Panc1 (cell line): ENCODE data around the gene YIF1A. TPM values are rescaled to one million over a fixed set of nuclear protein-coding genes. Genes with fewer than 3 reads are reported as not detected.
A peak's percentile ranks its signal among the peaks of the same experiment; 100 is the strongest.

Source experiments
- ATAC-seq: fragments of 200-7000 bp; cut with Tn5 transposase; 2 replicates; pipeline ENCODE4 v1.9.1; 2020; ENCODE audit warnings: mild to moderate bottlenecking, moderate library complexity
- BruUV-seq: library from RNA; stranded (reverse); fragments of 400-500 nt; replicated peaks from 2 replicates; lab custom pipeline; 2021; lab: Mats Ljungman, UMichigan
- CTCF ChIA-PET: fragments of 300-600 bp; sonication (Branson Sonifier 250); formaldehyde crosslinking; loops from one replicate; lab custom pipeline; 2022; ENCODE audit warnings: antibody characterized with exemption; lab: Charles Lee
- POLR2A ChIA-PET: fragments of 300-600 bp; sonication (Branson Sonifier 250); formaldehyde crosslinking; loops from one replicate; lab custom pipeline; 2022; ENCODE audit warnings: antibody characterized with exemption; lab: Charles Lee
- DNase-seq: peaks from one replicate; pipeline ENCODE4 v3.0.0-alpha.2; 2010; ENCODE audit warnings: low read depth, low spot score
- H3K27ac ChIP-seq: 2 replicates; pipeline ENCODE4 v1.5.1; 2011; ENCODE audit warnings: mild to moderate bottlenecking, low read length, inconsistent platforms
- H3K27me3 ChIP-seq: fragments of 200-500 bp; sonication (Bioruptor generic); 2 replicates; pipeline ENCODE4 v1.6.0; 2014; ENCODE audit warnings: low read length, inconsistent platforms; ENCODE audit not compliant: control insufficient read depth, insufficient read depth
- H3K36me3 ChIP-seq: fragments of 200-500 bp; sonication (Bioruptor generic); 2 replicates; pipeline ENCODE4 v1.5.1; 2014; ENCODE audit warnings: inconsistent platforms, mild to moderate bottlenecking, low read length, moderate library complexity; ENCODE audit not compliant: control insufficient read depth, insufficient read depth
- H3K4me1 ChIP-seq: 2 replicates; pipeline ENCODE4 v1.5.1; 2011; ENCODE audit warnings: inconsistent platforms, mild to moderate bottlenecking, low read length, moderate library complexity; ENCODE audit not compliant: control insufficient read depth, insufficient read depth
- H3K4me3 ChIP-seq, 2 experiments: 2 replicates each; pipeline ENCODE4 v1.5.1; 2011 to 2012; ENCODE audit warnings: low read depth in 2 of 2, low read length in 2 of 2, mild to moderate bottlenecking in 2 of 2, inconsistent platforms in 1 of 2, moderate library complexity in 1 of 2
- H3K9me3 ChIP-seq: fragments of 200-500 bp; sonication (Bioruptor generic); 2 replicates; pipeline ENCODE4 v1.5.1; 2014; ENCODE audit warnings: low read depth, mild to moderate bottlenecking, inconsistent platforms, low read length, moderate library complexity; ENCODE audit not compliant: control insufficient read depth, insufficient read depth
- POLR2AphosphoS5 ChIP-seq: IDR thresholded peaks from 2 replicates; pipeline ENCODE4 v1.6.1; 2012; ENCODE audit warnings: mild to moderate bottlenecking, low read depth, low read length, moderate library complexity
- SIN3A ChIP-seq: IDR thresholded peaks from 2 replicates; pipeline ENCODE4 v1.6.1; 2012; ENCODE audit warnings: low read depth, mild to moderate bottlenecking, low read length, moderate library complexity, borderline replicate concordance; ENCODE audit not compliant: insufficient read depth
- TCF7L2 ChIP-seq: IDR thresholded peaks from 2 replicates; pipeline ENCODE4 v1.6.1; 2011; ENCODE audit warnings: mild to moderate bottlenecking, low read depth, low read length, inconsistent platforms
- in situ Hi-C: cut with HindIII; loops from 2 replicates; pipeline ENCODE4 v1.10.0; 2016; ENCODE audit warnings: low sequenced_read_pairs, low pct_unique_long_range_greater_than_20kb
- intact Hi-C: fragments of 100-400 bp; cut with micrococcal nuclease; formaldehyde crosslinking; loops from one replicate; pipeline ENCODE4 v1.10.0; 2022; ENCODE audit not compliant: unreplicated experiment
- total RNA-seq: library from RNA; stranded (reverse); gene quantifications from one replicate; pipeline ENCODE4 v1.2.1, GENCODE V29; 2021; ENCODE audit not compliant: unreplicated experiment
- TF ChIP-seq, protein P1 (sequence below): fragments of 450-650 bp; IDR thresholded peaks from 2 replicates; pipeline ENCODE4 v1.5.1; 2017; ENCODE audit warnings: mild to moderate bottlenecking
- TF ChIP-seq, protein P2 (sequence below), 2 experiments: IDR thresholded peaks; 2 replicates each; pipeline ENCODE4 v1.6.1; 2011 to 2012; ENCODE audit warnings: low read depth in 2 of 2, control low read depth in 1 of 2, low read length in 1 of 2, mild to moderate bottlenecking in 1 of 2, moderate library complexity in 1 of 2; ENCODE audit not compliant: insufficient read depth in 1 of 2

Gene YIF1A
- total RNA-seq, 1 experiment from 2014 or later: 196 TPM

DNA sequence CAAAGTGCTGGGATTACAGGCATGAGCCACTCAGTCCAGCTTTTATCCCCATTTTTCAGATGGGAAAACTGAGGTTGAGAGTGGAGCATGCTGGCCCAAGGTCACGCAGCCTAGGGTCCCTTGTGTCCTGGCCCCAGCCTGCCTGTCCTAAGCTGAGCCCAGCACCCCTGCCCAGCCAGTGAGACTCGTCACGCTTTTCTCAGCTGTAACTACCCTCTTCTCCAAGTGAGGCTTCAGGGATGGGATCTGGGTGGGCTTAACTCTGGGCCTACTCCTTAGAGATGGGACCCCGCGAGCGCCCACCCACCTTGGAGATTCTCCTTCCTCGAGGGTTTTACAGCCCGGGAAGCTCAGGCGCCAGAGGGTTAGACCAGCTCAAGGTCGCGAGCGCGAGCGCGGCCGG is 2.4 kb upstream of the YIF1A start:
- DNase-seq (no peak), ATAC-seq (no peak)
- peaks cover 17% of the 10 kb centered on the region for H3K4me1 ChIP-seq
- ChIA-PET POLR2A (interaction anchor here (0.6 to 1.3 kb wide), 2 partner anchors 11 to 146 kb away, joined by 6 to 9 read pairs; no protein-coding TSS in a partner anchor), CTCF (interaction anchor here (0.6 to 1.0 kb wide), 2 partner anchors 11 to 45 kb away, joined by 3 to 6 read pairs; partner anchors contain the start of gene RIN1)
- no TSS peak for BruUV-seq
- intact Hi-C loops: no loop called here
- in situ Hi-C loops: no loop called here
- H3K4me3 ChIP-seq: peak overlapping the region; percentile 61 to 62
- H3K27me3 ChIP-seq: no peaks in the 10 kb centered on the region
- TF ChIP-seq TCF7L2: no peak
- TF ChIP-seq POLR2AphosphoS5: no peak
- TF ChIP-seq SIN3A: no peak
- TF ChIP-seq, protein P1, sequence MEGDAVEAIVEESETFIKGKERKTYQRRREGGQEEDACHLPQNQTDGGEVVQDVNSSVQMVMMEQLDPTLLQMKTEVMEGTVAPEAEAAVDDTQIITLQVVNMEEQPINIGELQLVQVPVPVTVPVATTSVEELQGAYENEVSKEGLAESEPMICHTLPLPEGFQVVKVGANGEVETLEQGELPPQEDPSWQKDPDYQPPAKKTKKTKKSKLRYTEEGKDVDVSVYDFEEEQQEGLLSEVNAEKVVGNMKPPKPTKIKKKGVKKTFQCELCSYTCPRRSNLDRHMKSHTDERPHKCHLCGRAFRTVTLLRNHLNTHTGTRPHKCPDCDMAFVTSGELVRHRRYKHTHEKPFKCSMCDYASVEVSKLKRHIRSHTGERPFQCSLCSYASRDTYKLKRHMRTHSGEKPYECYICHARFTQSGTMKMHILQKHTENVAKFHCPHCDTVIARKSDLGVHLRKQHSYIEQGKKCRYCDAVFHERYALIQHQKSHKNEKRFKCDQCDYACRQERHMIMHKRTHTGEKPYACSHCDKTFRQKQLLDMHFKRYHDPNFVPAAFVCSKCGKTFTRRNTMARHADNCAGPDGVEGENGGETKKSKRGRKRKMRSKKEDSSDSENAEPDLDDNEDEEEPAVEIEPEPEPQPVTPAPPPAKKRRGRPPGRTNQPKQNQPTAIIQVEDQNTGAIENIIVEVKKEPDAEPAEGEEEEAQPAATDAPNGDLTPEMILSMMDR: no peak
- TF ChIP-seq, protein P2, sequence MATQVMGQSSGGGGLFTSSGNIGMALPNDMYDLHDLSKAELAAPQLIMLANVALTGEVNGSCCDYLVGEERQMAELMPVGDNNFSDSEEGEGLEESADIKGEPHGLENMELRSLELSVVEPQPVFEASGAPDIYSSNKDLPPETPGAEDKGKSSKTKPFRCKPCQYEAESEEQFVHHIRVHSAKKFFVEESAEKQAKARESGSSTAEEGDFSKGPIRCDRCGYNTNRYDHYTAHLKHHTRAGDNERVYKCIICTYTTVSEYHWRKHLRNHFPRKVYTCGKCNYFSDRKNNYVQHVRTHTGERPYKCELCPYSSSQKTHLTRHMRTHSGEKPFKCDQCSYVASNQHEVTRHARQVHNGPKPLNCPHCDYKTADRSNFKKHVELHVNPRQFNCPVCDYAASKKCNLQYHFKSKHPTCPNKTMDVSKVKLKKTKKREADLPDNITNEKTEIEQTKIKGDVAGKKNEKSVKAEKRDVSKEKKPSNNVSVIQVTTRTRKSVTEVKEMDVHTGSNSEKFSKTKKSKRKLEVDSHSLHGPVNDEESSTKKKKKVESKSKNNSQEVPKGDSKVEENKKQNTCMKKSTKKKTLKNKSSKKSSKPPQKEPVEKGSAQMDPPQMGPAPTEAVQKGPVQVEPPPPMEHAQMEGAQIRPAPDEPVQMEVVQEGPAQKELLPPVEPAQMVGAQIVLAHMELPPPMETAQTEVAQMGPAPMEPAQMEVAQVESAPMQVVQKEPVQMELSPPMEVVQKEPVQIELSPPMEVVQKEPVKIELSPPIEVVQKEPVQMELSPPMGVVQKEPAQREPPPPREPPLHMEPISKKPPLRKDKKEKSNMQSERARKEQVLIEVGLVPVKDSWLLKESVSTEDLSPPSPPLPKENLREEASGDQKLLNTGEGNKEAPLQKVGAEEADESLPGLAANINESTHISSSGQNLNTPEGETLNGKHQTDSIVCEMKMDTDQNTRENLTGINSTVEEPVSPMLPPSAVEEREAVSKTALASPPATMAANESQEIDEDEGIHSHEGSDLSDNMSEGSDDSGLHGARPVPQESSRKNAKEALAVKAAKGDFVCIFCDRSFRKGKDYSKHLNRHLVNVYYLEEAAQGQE (IDR thresholded peaks at IDR 0.05; ENCODE audit: insufficient read depth in 1 of 2, low read depth in 2 of 2, low read length in 1 of 2): no peak
- no peak overlapping the region; the same call in 1 of the 2 replicates for H3K27ac ChIP-seq
- H3K36me3 ChIP-seq: no peaks in the 10 kb centered on the region; the same call in none of the 2 replicates
- H3K9me3 ChIP-seq: no peaks in the 10 kb centered on the region

DNA sequence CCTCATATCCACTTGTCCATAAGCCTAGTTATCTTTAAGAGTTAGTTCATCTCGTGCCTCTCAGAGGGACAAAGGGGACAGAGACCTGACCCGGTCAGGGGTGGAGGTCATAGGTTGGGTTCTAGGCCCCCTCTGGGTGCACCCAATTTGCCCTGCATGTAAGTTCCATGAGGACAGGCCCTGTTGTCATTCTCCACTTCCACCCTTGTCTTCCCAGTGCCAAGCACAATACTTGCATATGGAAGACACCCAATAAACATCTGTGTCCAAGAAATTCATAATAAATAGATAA is 1.3 kb upstream of the YIF1A start:
- no peaks in the 10 kb centered on the region for H3K9me3 ChIP-seq
- no TSS peak for BruUV-seq
- H3K4me3 ChIP-seq: peak overlapping the region in 1 of 2 experiments; percentile 83; a peak in 2 of 4 replicates
- DNase-seq: no peak
- no peak for TF ChIP-seq SIN3A
- TF ChIP-seq, protein P2 (IDR thresholded peaks at IDR 0.05; ENCODE audit: insufficient read depth in 1 of 2, low read depth in 2 of 2, low read length in 1 of 2): no peak
- TF ChIP-seq POLR2AphosphoS5: no peak
- no peak for TF ChIP-seq TCF7L2
- TF ChIP-seq, protein P1: no peak
- no peaks in the 10 kb centered on the region for H3K27me3 ChIP-seq
- in situ Hi-C loops: no loop called here
- no peaks in the 10 kb centered on the region; the same call in none of the 2 replicates for H3K36me3 ChIP-seq
- H3K27ac ChIP-seq: peak overlapping the region; percentile 82
- ATAC-seq: no peak
- POLR2A ChIA-PET: no interaction called here
- peaks cover 17% of the 10 kb centered on the region for H3K4me1 ChIP-seq
- CTCF ChIA-PET: no interaction called here
- intact Hi-C loops: no loop called here
